H9 (cell line): ENCODE results near the gene IPO11. TPM values are rescaled to one million over a fixed set of nuclear protein-coding genes. Genes with fewer than 3 reads are reported as not detected.

ENCODE experiments used
- DNase-seq: peaks from one replicate; pipeline ENCODE4 v3.0.0-alpha.2; 2017
- H2AFZ ChIP-seq: one replicate; pipeline ENCODE4 v1.6.1; 2013; ENCODE audit warnings: mild to moderate bottlenecking, low read length, control low read depth, moderate library complexity
- H2AK5ac ChIP-seq: 2 replicates; pipeline ENCODE4 v1.6.1; 2013; ENCODE audit warnings: low read length, control low read depth, mixed read lengths; ENCODE audit not compliant: insufficient read length
- H2BK120ac ChIP-seq: one replicate; pipeline ENCODE4 v1.6.1; 2013; ENCODE audit warnings: low read depth, mild to moderate bottlenecking, low read length, control low read depth, inconsistent platforms; ENCODE audit not compliant: poor library complexity, severe bottlenecking
- H2BK12ac ChIP-seq: 2 replicates; pipeline ENCODE4 v1.6.1; 2013; ENCODE audit warnings: low read length, control low read depth, mixed read lengths, low read depth; ENCODE audit not compliant: insufficient read length
- H2BK15ac ChIP-seq: 2 replicates; pipeline ENCODE4 v1.6.1; 2013; ENCODE audit warnings: low read depth, low read length, control low read depth
- H2BK20ac ChIP-seq: one replicate; pipeline ENCODE4 v1.6.1; 2013; ENCODE audit warnings: low read depth, mild to moderate bottlenecking, low read length, control low read depth, inconsistent platforms; ENCODE audit not compliant: poor library complexity, severe bottlenecking
- H2BK5ac ChIP-seq: 2 replicates; pipeline ENCODE4 v1.6.1; 2013; ENCODE audit warnings: low read length, control low read depth, mixed read lengths; ENCODE audit not compliant: insufficient read length
- H3K14ac ChIP-seq: 2 replicates; pipeline ENCODE4 v1.6.1; 2013; ENCODE audit warnings: low read length, control low read depth; ENCODE audit not compliant: insufficient read depth
- H3K18ac ChIP-seq: 2 replicates; pipeline ENCODE4 v1.6.1; 2013; ENCODE audit warnings: low read depth, mild to moderate bottlenecking, mixed read lengths, low read length, control low read depth; ENCODE audit not compliant: insufficient read length
- H3K23ac ChIP-seq: 2 replicates; pipeline ENCODE4 v1.6.1; 2013; ENCODE audit warnings: low read length, control low read depth, mixed read lengths, low read depth; ENCODE audit not compliant: insufficient read length
- H3K23me2 ChIP-seq: 2 replicates; pipeline ENCODE4 v1.6.1; 2013; ENCODE audit warnings: low read depth, mild to moderate bottlenecking, mixed read lengths, low read length, control low read depth; ENCODE audit not compliant: insufficient read length, poor library complexity, severe bottlenecking
- H3K27ac ChIP-seq: 2 replicates; pipeline ENCODE4 v1.5.1; 2013; ENCODE audit warnings: low read length, control low read depth, mixed read lengths, low read depth; ENCODE audit not compliant: insufficient read length
- H3K27me3 ChIP-seq: 2 replicates; pipeline ENCODE4 v1.6.1; 2013; ENCODE audit warnings: low read length, control low read depth, inconsistent platforms; ENCODE audit not compliant: insufficient read depth
- H3K4ac ChIP-seq: 2 replicates; pipeline ENCODE4 v1.6.1; 2013; ENCODE audit warnings: low read depth, mild to moderate bottlenecking, control low read depth, inconsistent platforms, low read length, moderate library complexity
- H3K4me1 ChIP-seq: 2 replicates; pipeline ENCODE4 v1.6.1; 2013; ENCODE audit warnings: low read length, control low read depth, inconsistent platforms; ENCODE audit not compliant: insufficient read depth
- H3K4me2 ChIP-seq: 2 replicates; pipeline ENCODE4 v1.6.1; 2013; ENCODE audit warnings: low read length, control low read depth, mixed read lengths; ENCODE audit not compliant: insufficient read length, insufficient read depth
- H3K56ac ChIP-seq: 2 replicates; pipeline ENCODE4 v1.6.1; 2013; ENCODE audit warnings: low read depth, mild to moderate bottlenecking, mixed read lengths, low read length, control low read depth; ENCODE audit not compliant: insufficient read length
- H3K79me1 ChIP-seq: 2 replicates; pipeline ENCODE4 v1.6.1; 2013; ENCODE audit warnings: low read depth, mild to moderate bottlenecking, moderate library complexity, low read length, control low read depth, inconsistent platforms; ENCODE audit not compliant: insufficient read depth, poor library complexity, severe bottlenecking
- H3K79me2 ChIP-seq: 2 replicates; pipeline ENCODE4 v1.6.1; 2013; ENCODE audit warnings: low read length, control low read depth, inconsistent platforms; ENCODE audit not compliant: insufficient read depth
- H3K9ac ChIP-seq: 2 replicates; pipeline ENCODE4 v1.6.1; 2013; ENCODE audit warnings: low read length, control low read depth, mixed read lengths; ENCODE audit not compliant: insufficient read length; ENCODE audit errors: extremely low read depth
- H3K9me3 ChIP-seq: one replicate; pipeline ENCODE4 v1.6.1; 2013; ENCODE audit warnings: low read depth, low read length, inconsistent platforms; ENCODE audit not compliant: control insufficient read depth
- H3T11ph ChIP-seq: one replicate; pipeline ENCODE4 v1.6.1; 2013; ENCODE audit warnings: mild to moderate bottlenecking, low read length, control low read depth, inconsistent platforms
- H4K20me1 ChIP-seq: one replicate; pipeline ENCODE4 v1.6.1; 2013; ENCODE audit not compliant: control insufficient read depth, insufficient read length, insufficient read depth
- H4K5ac ChIP-seq: 2 replicates; pipeline ENCODE4 v1.6.1; 2013; ENCODE audit warnings: low read depth, mild to moderate bottlenecking, mixed read lengths, low read length, control low read depth; ENCODE audit not compliant: insufficient read length
- H4K8ac ChIP-seq: replicated peaks from 2 replicates; pipeline ENCODE4 v1.6.1; 2013; ENCODE audit warnings: low read length, control low read depth, mixed read lengths, low read depth; ENCODE audit not compliant: insufficient read length
- H4K91ac ChIP-seq: 2 replicates; pipeline ENCODE4 v1.6.1; 2013; ENCODE audit warnings: low read depth, mild to moderate bottlenecking, moderate library complexity, mixed read lengths, low read length, control low read depth; ENCODE audit not compliant: insufficient read length
- H3K27ac Mint-ChIP-seq, 3 experiments: 2 replicates in 2 of 3; 3 replicates in 1 of 3; pipeline ENCODE4 v1.8.0; 2020 to 2021; ENCODE audit warnings: mixed read lengths in 3 of 3, mild to moderate bottlenecking in 1 of 3, moderate library complexity in 1 of 3
- H3K27me3 Mint-ChIP-seq: 2 replicates; pipeline ENCODE4 v1.8.0; 2021; ENCODE audit warnings: low read depth, mild to moderate bottlenecking, moderate library complexity, mixed read lengths
- H3K36me3 Mint-ChIP-seq, 3 experiments: 2 replicates in 2 of 3; 3 replicates in 1 of 3; pipeline ENCODE4 v1.8.0; 2020 to 2021; ENCODE audit warnings: low read depth in 3 of 3, mixed read lengths in 3 of 3; ENCODE audit not compliant: insufficient read depth in 1 of 3
- H3K4me1 Mint-ChIP-seq, 2 experiments: 2 replicates each; pipeline ENCODE4 v1.8.0; 2020; ENCODE audit warnings: mixed read lengths in 2 of 2
- H3K4me3 Mint-ChIP-seq, 2 experiments: 2 replicates in 1 of 2; 3 replicates in 1 of 2; pipeline ENCODE4 v1.8.0; 2020 to 2021; ENCODE audit warnings: mild to moderate bottlenecking in 2 of 2, mixed read lengths in 2 of 2, moderate library complexity in 1 of 2
- H3K9me3 Mint-ChIP-seq, 2 experiments: 2 replicates in 1 of 2; 3 replicates in 1 of 2; pipeline ENCODE4 v1.8.0; 2020; ENCODE audit warnings: mild to moderate bottlenecking in 2 of 2, mixed read lengths in 2 of 2, moderate library complexity in 1 of 2
- CTCF ChIP-seq: fragments of 200-600 bp; sonication (generic); conservative IDR thresholded peaks from 3 replicates; pipeline ENCODE4 v1.8.0; 2021; ENCODE audit warnings: antibody characterized with exemption, mild to moderate bottlenecking
- WGBS: extraction: QIAGEN DNeasy Blood & Tissue Kit; methylation state at CpG from one replicate; pipeline ENCODE4 v1.1.7; 2013; ENCODE audit warnings: missing lambda C conversion rate, low lambda C conversion rate, mixed read lengths; ENCODE audit not compliant: insufficient read length; ENCODE audit errors: extremely low coverage; 5-methylcytosine and 5-hydroxymethylcytosine counted together
- total RNA-seq: library from RNA; stranded (reverse); gene quantifications from 2 replicates; pipeline ENCODE4 v1.2.1, GENCODE V29; 2021

Gene IPO11
- total RNA-seq, 1 experiment from 2014 or later = 63.0 TPM

- no peak for DNase-seq
- no peaks in the 10 kb centered on the region for H3K27me3 ChIP-seq
- H3K27ac Mint-ChIP-seq = no peak overlapping the region
- H4K5ac ChIP-seq = no peak overlapping the region
- H3K9me3 Mint-ChIP-seq = no peaks in the 10 kb centered on the region
- H2BK15ac ChIP-seq = no peak overlapping the region
- H3K4me1 ChIP-seq = no peaks in the 10 kb centered on the region
- no peaks in the 10 kb centered on the region; the same call in 1 of the 2 replicates for H3K79me2 ChIP-seq
- H3K36me3 Mint-ChIP-seq = peaks cover 11 to 31% (median 23%) of the 10 kb centered on the region in 3 experiments; a peak in 6 of 7 replicates
- H3K4ac ChIP-seq = no peak overlapping the region
- H4K8ac ChIP-seq = no peak overlapping the region
- H3K23ac ChIP-seq = no peak overlapping the region
- H3K23me2 ChIP-seq = no peaks in the 10 kb centered on the region
- H2BK20ac ChIP-seq = no peak overlapping the region
- no peak overlapping the region for H2BK12ac ChIP-seq
- no peak overlapping the region for H3K4me2 ChIP-seq
- WGBS = no CpG with 5 or more reads among the region's 5 CpGs
- no peaks in the 10 kb centered on the region for H3K4me1 Mint-ChIP-seq
- no peak overlapping the region for H3K56ac ChIP-seq
- H2AK5ac ChIP-seq = no peak overlapping the region
- H3K27me3 Mint-ChIP-seq = no peaks in the 10 kb centered on the region
- H2AFZ ChIP-seq = no peak overlapping the region
- TF ChIP-seq CTCF = no peak
- H3K27ac ChIP-seq = no peak overlapping the region
- H2BK5ac ChIP-seq = no peak overlapping the region
- H3K9ac ChIP-seq = no peak overlapping the region
- H2BK120ac ChIP-seq = no peak overlapping the region
- H3K18ac ChIP-seq = no peak overlapping the region
- no peak overlapping the region for H3K14ac ChIP-seq
- no peaks in the 10 kb centered on the region for H3K79me1 ChIP-seq
- H4K91ac ChIP-seq = no peak overlapping the region
- H3K9me3 ChIP-seq = no peaks in the 10 kb centered on the region
- no peak overlapping the region for H3K4me3 Mint-ChIP-seq
- no peak overlapping the region for H3T11ph ChIP-seq
- H4K20me1 ChIP-seq = no peaks in the 10 kb centered on the region
Measured at GRCh38 chr5:62448528-62448927, 36.0 kb downstream of the IPO11 start.
